ENCODE measurements around the gene SMC4. TPM values are rescaled to one million over a fixed set of nuclear protein-coding genes. Genes with fewer than 3 reads are reported as not detected.

Gene SMC4
- total RNA-seq, 2 experiments from 2014 or later: 149 to 154 TPM

DNA sequence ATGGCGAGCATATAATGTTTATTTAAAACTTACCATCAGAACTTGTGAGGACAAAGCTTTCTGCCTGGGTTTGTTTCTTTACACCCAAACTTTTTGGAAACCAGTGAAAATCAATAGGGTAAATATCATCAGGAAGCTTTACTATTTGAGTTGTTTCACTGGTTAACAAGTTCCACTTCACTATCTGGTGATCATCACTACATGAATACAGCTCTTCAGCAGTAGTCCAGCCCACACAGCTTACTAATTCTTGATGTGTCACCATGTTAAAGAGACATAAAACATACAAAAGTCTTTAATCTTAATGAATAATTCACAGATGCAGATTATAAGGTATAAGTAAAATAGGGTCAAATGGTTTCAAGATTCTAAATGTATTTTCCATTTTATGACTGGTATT lies 18.0 kb upstream of the SMC4 start:
- ATAC-seq (no peak), DNase-seq (no peak)
- ChIA-PET CTCF (no interaction called here), POLR2A (no interaction called here)
- H3K9me3 Mint-ChIP-seq: no peaks in the 10 kb centered on the region
- peaks cover 8% of the 10 kb centered on the region for H3K36me3 Mint-ChIP-seq (ENCODE audit: low read depth)
- no peak overlapping the region for H3K4me3 Mint-ChIP-seq
- peaks cover 3% of the 10 kb centered on the region for H3K4me1 Mint-ChIP-seq (ENCODE audit: low read depth)
- intact Hi-C loops (cut with micrococcal nuclease): no loop called here
- H3K27me3 Mint-ChIP-seq: no peaks in the 10 kb centered on the region
- TF ChIP-seq, protein P1, sequence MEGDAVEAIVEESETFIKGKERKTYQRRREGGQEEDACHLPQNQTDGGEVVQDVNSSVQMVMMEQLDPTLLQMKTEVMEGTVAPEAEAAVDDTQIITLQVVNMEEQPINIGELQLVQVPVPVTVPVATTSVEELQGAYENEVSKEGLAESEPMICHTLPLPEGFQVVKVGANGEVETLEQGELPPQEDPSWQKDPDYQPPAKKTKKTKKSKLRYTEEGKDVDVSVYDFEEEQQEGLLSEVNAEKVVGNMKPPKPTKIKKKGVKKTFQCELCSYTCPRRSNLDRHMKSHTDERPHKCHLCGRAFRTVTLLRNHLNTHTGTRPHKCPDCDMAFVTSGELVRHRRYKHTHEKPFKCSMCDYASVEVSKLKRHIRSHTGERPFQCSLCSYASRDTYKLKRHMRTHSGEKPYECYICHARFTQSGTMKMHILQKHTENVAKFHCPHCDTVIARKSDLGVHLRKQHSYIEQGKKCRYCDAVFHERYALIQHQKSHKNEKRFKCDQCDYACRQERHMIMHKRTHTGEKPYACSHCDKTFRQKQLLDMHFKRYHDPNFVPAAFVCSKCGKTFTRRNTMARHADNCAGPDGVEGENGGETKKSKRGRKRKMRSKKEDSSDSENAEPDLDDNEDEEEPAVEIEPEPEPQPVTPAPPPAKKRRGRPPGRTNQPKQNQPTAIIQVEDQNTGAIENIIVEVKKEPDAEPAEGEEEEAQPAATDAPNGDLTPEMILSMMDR (IDR thresholded peaks at IDR 0.05): no peak
- no peak overlapping the region for H3K27ac Mint-ChIP-seq

DNA sequence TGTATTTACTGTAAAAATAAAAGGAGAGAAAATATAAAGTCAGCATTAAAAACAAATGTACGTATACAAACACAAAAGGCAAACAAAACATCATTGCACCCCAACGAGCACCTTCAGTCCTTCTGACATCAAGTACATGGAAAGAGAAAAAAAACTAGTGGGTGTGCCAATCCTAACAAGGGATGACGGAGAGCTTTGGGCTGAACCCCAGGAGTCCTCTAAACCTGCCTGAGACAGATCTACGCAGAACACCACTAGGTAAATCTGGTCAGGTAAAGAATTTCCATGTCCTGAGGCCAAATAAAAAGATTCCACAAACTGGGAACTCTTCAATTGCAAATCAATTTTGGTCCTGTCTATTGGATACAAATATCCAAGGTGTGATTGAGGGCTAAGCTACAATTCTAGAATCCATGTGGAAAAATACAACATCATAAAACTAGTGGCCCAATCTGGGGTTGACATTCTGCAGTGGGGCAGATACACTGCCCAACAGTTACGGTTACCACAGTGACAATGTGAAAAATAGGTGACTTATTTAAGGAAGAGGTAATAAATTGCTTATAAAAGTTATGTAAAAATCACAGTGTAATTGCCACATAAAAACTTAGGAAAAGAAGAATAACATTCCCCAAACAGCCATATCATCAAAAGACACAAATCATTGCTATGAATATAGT lies 14.7 kb upstream of the SMC4 start:
- ChIA-PET CTCF (no interaction called here), POLR2A (no interaction called here)
- Mint-ChIP-seq H3K9me3 (no peaks in the 10 kb centered on the region), H3K4me3 (no peak overlapping the region), H3K27me3 (no peaks in the 10 kb centered on the region), H3K27ac (no peak overlapping the region), H3K36me3 (ENCODE audit: low read depth) (peaks cover 8% of the 10 kb centered on the region), H3K4me1 (ENCODE audit: low read depth) (peaks cover 3% of the 10 kb centered on the region)
- TF ChIP-seq, protein P1 (IDR thresholded peaks at IDR 0.05): no peak
- no peak for DNase-seq
- intact Hi-C loops (cut with micrococcal nuclease): no loop called here
- ATAC-seq: no peak

DNA sequence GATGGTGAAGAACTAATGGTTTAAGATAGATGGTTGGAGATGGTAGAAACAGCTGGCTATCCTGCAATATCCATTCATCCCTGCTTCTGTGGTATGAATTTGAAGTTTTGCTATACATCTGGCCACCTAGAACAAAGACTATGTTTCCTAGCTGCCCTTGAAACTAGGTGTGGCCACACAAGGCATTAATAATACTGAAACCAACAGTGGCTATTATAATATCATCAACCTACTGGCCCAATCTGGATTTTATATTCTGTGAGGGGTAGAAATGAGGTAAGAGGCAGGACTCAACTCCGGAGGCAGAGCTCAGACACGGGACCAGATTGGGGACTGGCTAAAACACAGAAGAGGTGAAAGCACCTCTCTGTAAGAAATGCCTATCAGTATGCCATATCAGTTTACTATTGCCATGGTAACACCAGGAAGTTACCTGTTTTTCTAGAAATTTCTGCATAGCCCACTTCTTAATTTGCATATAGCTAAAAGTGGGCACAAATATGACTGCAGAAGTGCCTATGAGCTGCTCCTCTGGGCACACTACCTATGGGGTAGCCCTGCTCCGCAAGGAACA lies 8.8 kb upstream of the SMC4 start:
- Mint-ChIP-seq H3K4me1 (ENCODE audit: low read depth) (peaks cover 6% of the 10 kb centered on the region), H3K27me3 (no peaks in the 10 kb centered on the region), H3K4me3 (no peak overlapping the region), H3K36me3 (ENCODE audit: low read depth) (peaks cover 3% of the 10 kb centered on the region), H3K27ac (no peak overlapping the region), H3K9me3 (no peaks in the 10 kb centered on the region)
- TF ChIP-seq, protein P1 (IDR thresholded peaks at IDR 0.05): no peak
- POLR2A ChIA-PET: interaction anchor here (0.6 to 1.1 kb wide), 2 partner anchors 9 to 61 kb away, joined by 3 to 4 read pairs; partner anchors contain the start of gene SMC4
- DNase-seq: no peak
- CTCF ChIA-PET: interaction anchor here (1.1 kb wide), 1 partner anchor 22 kb away, joined by 5 read pairs; no protein-coding TSS in a partner anchor
- ATAC-seq: peak; percentile 13
- intact Hi-C loops (cut with micrococcal nuclease): no loop called here

DNA sequence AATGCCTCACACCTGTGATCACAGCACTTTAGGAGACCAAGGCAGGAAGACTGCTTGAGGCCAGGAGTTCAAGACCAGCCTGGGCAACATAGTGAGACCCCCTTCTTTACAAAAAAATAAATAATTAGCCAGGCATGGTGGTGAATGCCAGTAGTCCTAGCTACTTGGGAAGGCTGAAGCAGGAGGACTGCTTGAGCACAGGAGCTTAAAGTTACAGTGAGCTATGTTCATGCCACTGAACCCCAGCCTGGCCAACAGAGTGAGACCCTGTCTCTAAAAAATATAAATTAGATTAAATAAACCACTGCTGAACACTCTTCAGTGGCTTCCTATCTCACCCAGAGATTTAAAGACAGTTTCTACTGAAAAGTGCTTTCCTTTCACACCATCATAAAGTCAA lies 6.7 kb upstream of the SMC4 start:
- DNase-seq (no peak), ATAC-seq (no peak)
- peaks cover 3% of the 10 kb centered on the region for H3K36me3 Mint-ChIP-seq (ENCODE audit: low read depth)
- no peak overlapping the region for H3K4me3 Mint-ChIP-seq
- no peaks in the 10 kb centered on the region for H3K27me3 Mint-ChIP-seq
- no peaks in the 10 kb centered on the region for H3K9me3 Mint-ChIP-seq
- intact Hi-C loops (cut with micrococcal nuclease): no loop called here
- ChIA-PET POLR2A (no interaction called here), CTCF (interaction anchor here (1.5 to 1.8 kb wide), 2 partner anchors 20 to 57 kb away, joined by 3 to 4 read pairs; partner anchors contain the start of gene TRIM59)
- TF ChIP-seq, protein P1 (IDR thresholded peaks at IDR 0.05): no peak
- peaks cover 5% of the 10 kb centered on the region for H3K4me1 Mint-ChIP-seq (ENCODE audit: low read depth)
- H3K27ac Mint-ChIP-seq: no peak overlapping the region

DNA sequence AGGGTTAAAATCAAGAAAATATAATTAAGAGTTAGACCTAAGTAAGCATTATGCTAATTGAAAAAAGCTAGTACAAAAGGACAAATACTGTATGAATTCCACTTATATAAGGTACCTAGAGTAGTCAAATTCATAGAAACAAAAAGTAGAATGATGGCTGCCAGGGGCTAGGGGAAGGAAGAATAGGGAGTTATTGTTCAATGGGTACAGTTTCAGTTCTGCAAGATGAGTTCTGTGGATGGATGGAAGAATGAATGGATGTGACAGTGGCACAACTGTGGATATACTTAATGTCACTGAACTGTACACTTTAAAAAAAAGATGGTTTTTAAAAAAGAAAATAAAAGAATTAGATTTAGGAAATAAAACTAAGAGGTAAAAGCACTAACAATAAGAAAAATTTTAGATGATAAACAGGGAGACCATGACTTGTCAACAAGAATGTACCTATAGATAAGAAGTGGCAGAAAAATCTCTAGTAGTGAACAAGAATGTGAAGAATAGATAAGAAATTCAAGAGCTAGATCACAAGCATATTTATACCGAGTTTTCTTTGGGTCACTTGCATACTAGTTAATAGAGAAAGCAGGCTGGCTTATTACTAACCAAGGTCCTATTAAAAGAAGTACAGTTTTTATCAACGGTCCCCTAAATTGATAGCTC lies 6.0 kb upstream of the SMC4 start:
- peaks cover 3% of the 10 kb centered on the region for H3K36me3 Mint-ChIP-seq (ENCODE audit: low read depth)
- CTCF ChIA-PET: interaction anchor here (0.9 to 1.5 kb wide), 3 partner anchors 14 to 56 kb away, joined by 3 read pairs; partner anchors contain the start of gene TRIM59
- no peak overlapping the region for H3K27ac Mint-ChIP-seq
- no peak overlapping the region for H3K4me3 Mint-ChIP-seq
- no peaks in the 10 kb centered on the region for H3K27me3 Mint-ChIP-seq
- peaks cover 8% of the 10 kb centered on the region for H3K4me1 Mint-ChIP-seq (ENCODE audit: low read depth)
- no peaks in the 10 kb centered on the region for H3K9me3 Mint-ChIP-seq
- POLR2A ChIA-PET: interaction anchor here (0.5 kb wide), 1 partner anchor 306 kb away, joined by 3 read pairs; no protein-coding TSS in a partner anchor
- ATAC-seq (no peak), DNase-seq (no peak)
- intact Hi-C loops (cut with micrococcal nuclease): no loop called here
- TF ChIP-seq, protein P1 (IDR thresholded peaks at IDR 0.05): no peak
